ENCODE data around the gene SLMAP.

Gene SLMAP

GRCh38 chr3:57972531-57973111, 216.5 kb downstream of the SLMAP start:
- no peak for DNase-seq

GRCh38 chr3:57973715-57974477, 217.8 kb downstream of the SLMAP start:
- DNase-seq, result no peak

- peak; percentile 99 for DNase-seq
Observed at GRCh38 chr3:57974796-57975388, 218.8 kb downstream of the SLMAP start.

GRCh38 chr3:57977818-57978235, 221.7 kb downstream of the SLMAP start:
- peak; percentile 21 for DNase-seq

DNA sequence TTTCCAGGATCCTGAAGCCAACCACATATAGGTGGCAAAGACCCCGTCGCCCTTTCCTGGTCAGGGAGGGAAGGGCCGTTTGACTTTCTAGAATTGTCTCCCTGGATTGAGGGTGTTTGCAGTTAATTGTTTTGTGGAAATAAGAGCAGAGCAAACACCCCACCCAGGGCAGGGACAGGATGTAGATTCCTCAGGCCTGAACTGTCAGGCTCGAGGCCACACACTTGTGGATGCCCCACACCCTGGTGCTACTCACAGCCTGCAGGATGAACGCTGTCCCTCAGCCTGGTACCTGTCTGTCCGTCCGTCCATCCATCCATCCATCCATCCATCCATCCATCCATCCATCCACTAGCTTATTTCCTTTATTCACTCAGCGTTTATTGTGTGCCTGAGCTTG, 222.2 kb downstream of the SLMAP start:
- peak; percentile 25 for DNase-seq
